ENCODE measurements around the gene LRRC31. TPM values are rescaled to one million over a fixed set of nuclear protein-coding genes. Genes with fewer than 3 reads are reported as not detected.

LRRC31 gene
- total and polyA plus RNA-seq, 2 experiments from 2014 or later = not detected

GRCh38 chr3:169897284-169897683, 27.5 kb upstream of the LRRC31 start:
- H3K4me3 ChIP-seq = no peak overlapping the region
- no peaks in the 10 kb centered on the region for H3F3A ChIP-seq (replicated peaks; ENCODE audit: low read depth)
- no peaks in the 10 kb centered on the region for H3K79me2 ChIP-seq (replicated peaks; ENCODE audit: insufficient read depth)
- TF ChIP-seq ZNF114 (CRISPR knock-in tag; IDR thresholded peaks at IDR 0.05) (no peak), EZH2phosphoT487 (IDR thresholded peaks at IDR 0.05; ENCODE audit: unreplicated experiment) (no peak), EZH2 (IDR thresholded peaks at IDR 0.05; ENCODE audit: low read depth, unreplicated experiment) (no peak), POLR2AphosphoS5 (IDR thresholded peaks at IDR 0.05; ENCODE audit: low read depth) (no peak), ZNF462 (CRISPR knock-in tag; IDR thresholded peaks at IDR 0.05) (no peak), JUNB (IDR thresholded peaks at IDR 0.05; ENCODE audit: unreplicated experiment) (no peak), REST (IDR thresholded peaks at IDR 0.05; ENCODE audit: unreplicated experiment) (no peak)
- ATAC-seq (no peak), DNase-seq (ENCODE audit: low spot score) (no peak)
- Mint-ChIP-seq H3K36me3 (ENCODE audit: low read depth) (peaks cover 6% of the 10 kb centered on the region; the same call in 2 of the 3 replicates), H3K9me3 (peaks cover 21% of the 10 kb centered on the region), H3K4me3 (no peak overlapping the region), H3K4me1 (no peaks in the 10 kb centered on the region), H3K27ac (no peak overlapping the region), H3K27me3 (ENCODE audit: insufficient read depth, low read depth, poor library complexity) (peaks cover 3% of the 10 kb centered on the region)
- H3K4me1 ChIP-seq (ENCODE audit: insufficient read depth) = no peaks in the 10 kb centered on the region
- H3K27ac ChIP-seq (ENCODE audit: low read depth) = no peak overlapping the region
- no peaks in the 10 kb centered on the region for H4K20me1 ChIP-seq (replicated peaks; ENCODE audit: insufficient read depth)
- peaks cover 10% of the 10 kb centered on the region for H3K36me3 ChIP-seq (ENCODE audit: insufficient read depth)
- H3K4me2 ChIP-seq = no peak overlapping the region
- H3K9me2 ChIP-seq (ENCODE audit: insufficient read depth) = 0 out of 2 replicates have a peak, but pooled peaks cover 2% of the 10 kb centered on the region
- no peak overlapping the region for H2AFZ ChIP-seq
- H3K27me3 ChIP-seq (ENCODE audit: insufficient read depth) = no peaks in the 10 kb centered on the region
